ENCODE results near the gene BIRC5. TPM values are rescaled to one million over a fixed set of nuclear protein-coding genes. Genes with fewer than 3 reads are reported as not detected.

Gene BIRC5
- total RNA-seq, 1 donor from 2014 or later, result 22.0 TPM

GRCh38 chr17:78227455-78227916 is 13.4 kb downstream of the BIRC5 start:
- TF ChIP-seq, protein P1, sequence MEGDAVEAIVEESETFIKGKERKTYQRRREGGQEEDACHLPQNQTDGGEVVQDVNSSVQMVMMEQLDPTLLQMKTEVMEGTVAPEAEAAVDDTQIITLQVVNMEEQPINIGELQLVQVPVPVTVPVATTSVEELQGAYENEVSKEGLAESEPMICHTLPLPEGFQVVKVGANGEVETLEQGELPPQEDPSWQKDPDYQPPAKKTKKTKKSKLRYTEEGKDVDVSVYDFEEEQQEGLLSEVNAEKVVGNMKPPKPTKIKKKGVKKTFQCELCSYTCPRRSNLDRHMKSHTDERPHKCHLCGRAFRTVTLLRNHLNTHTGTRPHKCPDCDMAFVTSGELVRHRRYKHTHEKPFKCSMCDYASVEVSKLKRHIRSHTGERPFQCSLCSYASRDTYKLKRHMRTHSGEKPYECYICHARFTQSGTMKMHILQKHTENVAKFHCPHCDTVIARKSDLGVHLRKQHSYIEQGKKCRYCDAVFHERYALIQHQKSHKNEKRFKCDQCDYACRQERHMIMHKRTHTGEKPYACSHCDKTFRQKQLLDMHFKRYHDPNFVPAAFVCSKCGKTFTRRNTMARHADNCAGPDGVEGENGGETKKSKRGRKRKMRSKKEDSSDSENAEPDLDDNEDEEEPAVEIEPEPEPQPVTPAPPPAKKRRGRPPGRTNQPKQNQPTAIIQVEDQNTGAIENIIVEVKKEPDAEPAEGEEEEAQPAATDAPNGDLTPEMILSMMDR (IDR thresholded peaks at IDR 0.05; ENCODE audit: unreplicated experiment), result no peak
- Mint-ChIP-seq H3K9me3 (ENCODE audit: unreplicated experiment) (no peaks in the 10 kb centered on the region), H3K4me1 (ENCODE audit: unreplicated experiment) (peaks cover 63% of the 10 kb centered on the region), H3K27me3 (ENCODE audit: unreplicated experiment) (peaks cover 15% of the 10 kb centered on the region), H3K36me3 (ENCODE audit: low read depth, unreplicated experiment) (no peaks in the 10 kb centered on the region), H3K27ac (ENCODE audit: unreplicated experiment) (peak overlapping the region; percentile 30), H3K4me3 (ENCODE audit: unreplicated experiment) (no peak overlapping the region)
- no peak for DNase-seq (ENCODE audit: low spot score)

GRCh38 chr17:78228176-78228575 is 14.1 kb downstream of the BIRC5 start:
- Mint-ChIP-seq H3K4me3 (ENCODE audit: unreplicated experiment) (no peak overlapping the region), H3K4me1 (ENCODE audit: unreplicated experiment) (peaks cover 61% of the 10 kb centered on the region), H3K36me3 (ENCODE audit: low read depth, unreplicated experiment) (no peaks in the 10 kb centered on the region), H3K27ac (ENCODE audit: unreplicated experiment) (no peak overlapping the region), H3K27me3 (ENCODE audit: unreplicated experiment) (peaks cover 18% of the 10 kb centered on the region), H3K9me3 (ENCODE audit: unreplicated experiment) (no peaks in the 10 kb centered on the region)
- TF ChIP-seq, protein P1 (IDR thresholded peaks at IDR 0.05; ENCODE audit: unreplicated experiment), result no peak
- no peak for DNase-seq (ENCODE audit: low spot score)

DNA sequence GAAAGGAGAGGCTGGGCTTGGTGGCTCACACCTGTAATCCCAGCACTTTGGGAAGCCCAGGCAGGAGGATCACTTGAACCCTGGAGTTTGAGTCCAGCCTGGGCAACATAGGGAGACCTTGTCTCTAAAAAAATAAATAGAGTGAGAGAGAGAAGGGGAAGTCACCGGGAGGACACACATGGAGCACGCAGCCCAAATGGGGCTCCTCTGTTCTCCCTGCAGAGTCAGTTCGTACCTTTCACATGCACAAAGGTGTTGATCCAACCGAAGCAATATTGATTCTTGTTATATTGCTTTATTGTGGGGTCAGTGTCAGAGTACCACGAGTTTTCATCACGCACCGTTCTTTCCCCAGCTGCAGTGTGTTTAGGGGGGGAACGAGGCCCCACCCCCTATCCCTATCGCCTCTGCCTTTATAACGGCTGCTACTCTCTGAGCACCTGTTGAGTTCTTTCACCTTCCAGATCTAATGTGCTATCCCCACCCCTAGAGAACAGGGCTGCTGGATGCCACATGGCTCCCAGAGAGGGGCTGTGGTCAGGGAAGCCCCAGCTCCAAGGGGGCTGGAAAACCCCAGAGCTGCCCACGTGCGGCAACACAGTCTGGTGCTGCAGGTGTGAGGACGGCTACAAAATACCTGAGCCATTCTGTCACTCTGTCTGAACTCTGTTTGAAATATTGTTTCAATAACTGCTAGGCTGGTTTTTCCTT is 16.4 kb downstream of the BIRC5 start:
- Mint-ChIP-seq H3K4me1 (ENCODE audit: unreplicated experiment) (peaks cover 39% of the 10 kb centered on the region), H3K36me3 (ENCODE audit: low read depth, unreplicated experiment) (peaks cover 4% of the 10 kb centered on the region), H3K27me3 (ENCODE audit: unreplicated experiment) (peaks cover 16% of the 10 kb centered on the region), H3K27ac (ENCODE audit: unreplicated experiment) (no peak overlapping the region), H3K4me3 (ENCODE audit: unreplicated experiment) (no peak overlapping the region), H3K9me3 (ENCODE audit: unreplicated experiment) (no peaks in the 10 kb centered on the region)
- DNase-seq (ENCODE audit: low spot score), result no peak
- TF ChIP-seq, protein P1 (IDR thresholded peaks at IDR 0.05; ENCODE audit: unreplicated experiment), result no peak

GRCh38 chr17:78230996-78231935 is 17.2 kb downstream of the BIRC5 start, which contains the start of gene TMEM235:
TMEM235 (plus strand) TSS chr17:78231631; CDS start chr17:78232024, 393 bp downstream.
- TF ChIP-seq, protein P1 (IDR thresholded peaks at IDR 0.05; ENCODE audit: unreplicated experiment), result no peak
- H3K4me1 Mint-ChIP-seq (ENCODE audit: unreplicated experiment), result peaks cover 31% of the 10 kb centered on the region
- H3K27me3 Mint-ChIP-seq (ENCODE audit: unreplicated experiment), result peaks cover 16% of the 10 kb centered on the region
- no peak within 1 kb of the TSS for H3K27ac Mint-ChIP-seq (ENCODE audit: unreplicated experiment)
- H3K9me3 Mint-ChIP-seq (ENCODE audit: unreplicated experiment), result no peaks in the 10 kb centered on the region
- DNase-seq (ENCODE audit: low spot score), result no peak
- peak within 1 kb of the TSS; percentile 89 for H3K4me3 Mint-ChIP-seq (ENCODE audit: unreplicated experiment)
- H3K36me3 Mint-ChIP-seq (ENCODE audit: low read depth, unreplicated experiment), result peaks cover 4% of the 10 kb centered on the region

All from endothelial cell (in vitro differentiated cells).